ENCODE data around the gene MFSD6.

DNA sequence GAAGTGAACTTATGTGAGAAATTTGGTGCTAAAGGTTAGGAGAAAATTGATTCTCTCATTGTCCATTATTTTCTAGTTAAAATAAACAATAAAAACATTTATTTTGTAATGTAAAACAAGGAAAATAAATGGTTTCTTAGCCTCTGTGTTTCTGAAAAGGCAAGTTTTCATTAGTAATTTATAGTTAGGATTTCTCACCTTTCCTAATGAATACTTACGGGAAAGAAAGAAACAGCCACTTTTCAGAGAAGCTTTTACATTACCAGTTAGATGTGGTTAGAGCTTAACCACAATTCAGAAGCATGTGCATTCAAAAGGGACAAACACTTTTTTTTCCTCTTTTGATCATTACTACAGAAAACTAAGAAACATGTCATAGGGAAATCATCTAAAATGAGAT is 107.5 kb downstream of the MFSD6 start:
- TF ChIP-seq POLR2A (IDR thresholded peaks at IDR 0.05) (no peak), CTCF (IDR thresholded peaks at IDR 0.05) (no peak)

All from Peyer's patch (tissue), 4 donors.